NCI-H2171 (cell line): ENCODE data around the gene SELE.
"Not testable (repeated sequence)": the region's sequence is repeated elsewhere in the genome, so short reads cannot be mapped to it uniquely, and the experiment has no call there.

Source experiments
- DNase-seq: peaks from one replicate; lab custom pipeline; 2025; lab: John Stamatoyannopoulos, UW

SELE gene

DNA sequence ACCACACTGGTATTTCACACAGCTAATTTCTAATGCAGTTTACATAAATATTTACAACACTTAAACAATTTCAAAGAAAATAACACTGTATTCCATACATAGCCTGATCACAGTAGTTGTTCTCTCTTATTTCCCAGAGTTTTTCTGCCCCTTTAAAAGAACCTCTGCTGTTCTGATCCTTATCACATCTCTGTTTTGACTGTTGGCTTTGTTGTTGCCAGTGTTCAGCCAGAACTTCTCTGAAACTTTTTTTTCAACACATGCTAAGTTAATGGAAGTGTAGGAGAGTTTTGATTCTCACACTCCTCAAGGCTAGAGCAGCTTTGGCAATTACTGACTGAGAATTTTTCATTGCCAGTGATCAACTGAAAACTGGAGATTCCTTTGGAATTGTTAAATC lies 11.1 kb downstream of the SELE start:
- DNase-seq: no peak

DNA sequence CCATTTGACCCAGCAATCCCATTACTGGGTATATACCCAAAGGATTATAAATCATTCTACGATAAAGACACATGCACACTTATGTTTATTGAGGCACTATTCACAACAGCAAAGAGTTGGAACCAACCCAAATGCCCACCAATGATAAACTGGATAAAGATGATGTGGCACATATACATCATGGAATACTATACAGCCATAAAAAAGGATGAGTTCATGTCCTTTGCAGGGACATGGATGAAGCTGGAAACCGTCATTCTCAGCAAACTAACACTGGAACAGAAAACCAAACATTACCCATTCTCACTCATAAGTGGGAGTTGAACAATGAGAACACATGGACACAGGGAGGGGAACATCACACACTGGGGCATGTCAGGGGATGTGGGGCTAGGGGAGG lies 18.8 kb downstream of the SELE start:
- DNase-seq: not testable (repeated sequence)

DNA sequence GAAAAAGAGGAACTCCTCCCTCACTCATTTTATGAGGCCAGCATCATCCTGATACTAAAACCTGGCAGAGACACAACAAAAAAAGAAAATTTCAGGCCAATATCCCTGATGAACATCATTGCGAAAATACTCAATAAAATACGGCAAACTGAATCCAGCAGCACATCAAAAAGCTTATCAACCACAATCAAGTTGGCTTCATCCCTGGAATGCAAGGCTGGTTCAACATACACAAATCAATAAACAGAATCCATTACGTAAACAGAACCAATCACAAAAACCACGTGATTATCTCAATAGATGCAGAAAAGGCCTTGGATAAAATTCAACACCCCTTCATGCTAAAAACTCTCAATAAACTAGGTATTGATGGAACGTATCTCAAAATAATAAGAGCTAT lies 20.8 kb downstream of the SELE start:
- not testable (repeated sequence) for DNase-seq

DNA sequence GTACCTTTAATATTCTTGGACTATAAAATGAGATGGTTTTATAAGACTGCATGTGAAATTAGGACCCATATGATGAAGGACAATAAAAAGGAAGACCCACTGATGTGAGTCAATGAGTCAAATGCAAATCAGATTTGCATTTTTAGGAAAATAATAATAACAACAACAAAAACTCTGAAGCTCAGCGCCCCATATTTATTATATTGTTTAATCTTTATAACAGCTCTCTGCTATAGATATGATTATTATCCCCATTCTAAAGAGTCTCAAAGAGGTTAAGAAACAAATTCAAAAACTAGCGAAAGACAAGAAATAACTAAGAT lies 21.6 kb downstream of the SELE start:
- no peak for DNase-seq

- peak; percentile 5 for DNase-seq
Measured at GRCh38 chr1:169711469-169712308, 22.2 kb downstream of the SELE start, which contains the start of gene SELL. SELL (minus strand) TSS chr1:169711620; CDS start chr1:169711498, 122 bp downstream.

GRCh38 chr1:169708647-169709046 lies 25.2 kb downstream of the SELE start:
- no peak for DNase-seq

- no peak for DNase-seq
Measured at GRCh38 chr1:169707912-169708604, 25.8 kb downstream of the SELE start.

- DNase-seq: no peak
Measured at GRCh38 chr1:169704797-169705196, 29.1 kb downstream of the SELE start.

DNA sequence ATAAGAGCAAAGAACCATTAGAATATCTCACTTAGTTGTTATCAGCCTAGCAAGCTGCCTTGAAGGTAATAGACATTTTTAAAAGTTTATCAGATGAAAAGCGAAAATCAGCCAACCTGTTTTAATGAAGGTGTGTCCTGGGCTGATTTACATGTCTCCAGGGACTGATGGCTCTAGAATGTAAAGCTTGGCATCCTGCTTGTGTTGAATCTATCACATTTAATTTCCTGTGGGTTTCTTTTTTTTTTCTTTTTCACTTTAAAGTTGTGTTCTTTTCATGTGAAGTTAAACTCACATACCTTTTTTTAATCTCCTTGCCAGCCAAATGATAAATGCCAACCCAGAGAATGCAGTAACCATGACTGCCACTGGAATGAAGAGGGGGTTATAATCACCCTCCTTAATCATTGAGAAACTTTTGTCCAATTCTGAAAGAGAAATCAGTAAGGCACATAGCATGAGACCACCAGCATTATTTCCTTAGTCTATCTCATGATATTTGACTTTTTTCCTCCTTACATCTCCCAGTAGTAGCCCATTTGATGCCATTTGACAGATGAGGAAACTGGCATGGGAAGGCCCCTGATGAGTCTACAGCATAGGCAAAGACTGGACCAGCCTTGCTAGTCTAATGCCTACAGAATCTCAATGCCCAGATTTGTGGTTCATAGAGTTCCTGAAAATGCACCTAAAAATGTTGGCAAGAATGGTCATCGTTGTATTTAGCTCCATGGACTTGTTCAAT lies 32.4 kb downstream of the SELE start:
- no peak for DNase-seq

GRCh38 chr1:169699707-169700106 lies 34.2 kb downstream of the SELE start:
- no peak for DNase-seq

DNA sequence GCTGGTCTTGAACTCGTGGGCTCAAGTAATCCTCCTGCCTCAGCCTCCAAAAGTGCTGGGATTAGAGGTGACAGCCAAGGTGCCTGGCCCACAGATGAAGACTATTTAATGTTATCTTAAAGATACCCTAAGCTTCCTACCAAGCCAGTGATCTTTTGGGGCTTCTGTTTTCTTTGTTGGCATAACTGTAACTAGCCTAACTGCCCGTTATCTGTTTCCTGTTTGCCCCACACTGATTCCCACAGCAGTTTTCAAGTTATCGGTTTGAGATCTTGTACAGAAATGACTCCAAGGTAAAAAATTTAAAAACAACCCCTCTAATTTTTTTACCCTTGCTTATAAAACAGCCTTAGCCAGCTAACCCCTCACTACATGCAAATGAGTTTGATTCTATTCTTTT lies 34.9 kb downstream of the SELE start:
- DNase-seq: no peak

DNA sequence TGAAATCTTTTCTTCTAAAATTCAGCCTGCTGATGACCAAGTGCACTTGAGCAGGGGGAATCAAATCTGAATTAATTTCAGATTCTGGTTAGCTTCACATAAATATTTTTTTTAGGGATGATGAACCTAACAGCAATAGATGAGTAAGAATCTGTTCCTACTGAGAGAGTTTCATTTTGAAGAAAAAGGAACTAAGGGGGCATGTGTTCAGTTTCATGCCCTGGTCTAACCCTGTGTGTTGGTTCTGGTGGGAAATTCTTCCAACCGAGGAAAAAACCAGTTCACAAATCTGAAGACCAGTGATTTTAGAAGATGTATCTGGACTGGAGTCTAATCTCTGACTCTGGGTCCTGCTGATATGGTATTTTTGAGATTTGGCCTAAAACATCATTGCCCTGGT lies 36.1 kb downstream of the SELE start:
- DNase-seq: no peak

GRCh38 chr1:169696273-169697100 lies 37.4 kb downstream of the SELE start:
- no peak for DNase-seq

GRCh38 chr1:169694304-169695075 lies 39.4 kb downstream of the SELE start:
- DNase-seq: no peak

DNA sequence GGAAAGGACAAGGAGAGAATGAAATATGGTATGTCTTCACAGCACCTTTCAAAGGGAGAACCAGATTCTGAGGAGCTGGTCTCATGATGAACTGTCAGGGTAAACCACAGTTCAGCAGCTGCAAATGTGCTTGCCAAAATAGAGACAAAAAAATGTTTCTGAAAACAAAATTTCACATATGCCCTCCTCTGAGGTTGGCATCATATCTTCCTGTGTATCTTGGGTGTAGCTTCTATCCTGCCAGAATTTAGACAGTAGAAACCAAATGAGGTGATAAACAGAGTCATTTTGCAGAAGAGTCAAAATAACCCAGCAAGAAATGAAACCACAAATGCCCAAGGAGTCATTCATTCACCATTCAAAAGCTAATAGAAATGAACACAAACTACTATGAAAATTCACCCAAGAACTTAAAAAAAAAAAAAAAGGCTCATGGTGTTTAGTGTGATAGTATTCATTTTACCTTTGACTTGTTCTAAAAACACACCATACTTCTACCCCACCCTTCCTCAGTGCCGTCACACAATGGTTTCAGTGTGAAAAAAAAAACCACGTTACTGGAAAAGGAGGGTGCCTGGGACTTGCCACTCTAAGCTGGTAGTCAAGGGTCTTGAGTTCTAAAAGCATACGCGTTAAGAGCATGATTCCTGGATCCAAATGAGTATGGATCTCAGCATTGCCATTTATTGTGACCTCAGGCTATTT lies 41.0 kb downstream of the SELE start:
- DNase-seq: no peak

- DNase-seq: no peak
Measured at GRCh38 chr1:169690489-169690888, 43.4 kb downstream of the SELE start.

GRCh38 chr1:169689395-169689794 lies 44.5 kb downstream of the SELE start:
- no peak for DNase-seq

- not testable (repeated sequence) for DNase-seq
Measured at GRCh38 chr1:169688377-169688776, 45.5 kb downstream of the SELE start.

DNA sequence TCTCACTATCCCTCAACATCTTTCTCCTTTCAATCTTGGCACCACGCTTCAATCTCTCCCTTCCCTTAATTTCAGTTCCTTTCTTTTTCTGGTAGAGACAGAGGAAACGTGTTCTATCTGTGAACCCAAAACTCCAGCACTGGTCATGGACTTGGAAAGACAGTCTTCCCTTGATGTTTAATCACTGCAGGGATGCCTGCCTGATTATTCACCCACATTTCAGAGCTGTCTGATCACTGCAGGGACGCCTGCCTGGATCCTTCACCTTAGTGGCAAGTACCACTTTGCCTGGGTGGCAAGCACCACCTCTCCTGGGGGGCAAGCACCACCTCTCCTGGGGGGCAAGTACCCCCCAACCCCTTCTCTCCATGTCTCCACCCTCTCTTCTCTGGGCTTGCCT lies 50.2 kb downstream of the SELE start:
- DNase-seq: no peak

DNA sequence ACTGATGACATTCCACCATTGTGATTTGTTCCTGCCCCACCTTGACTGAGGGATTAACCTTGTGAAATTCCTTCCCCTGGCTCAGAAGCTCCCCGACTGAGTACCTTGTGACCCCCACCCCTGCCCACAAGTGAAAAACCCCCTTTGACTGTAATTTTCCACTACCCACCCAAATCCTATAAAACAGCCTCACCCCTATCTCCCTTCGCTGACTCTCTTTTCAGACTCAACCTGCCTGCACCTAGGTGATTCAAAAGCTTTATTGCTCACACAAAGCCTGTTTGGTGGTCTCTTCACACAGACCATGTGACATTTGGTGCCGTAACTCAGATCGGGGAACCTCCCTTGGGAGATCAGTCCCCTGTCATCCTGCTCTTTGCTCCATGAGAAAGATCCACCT lies 50.7 kb downstream of the SELE start:
- not testable (repeated sequence) for DNase-seq
